ENCODE results near the gene CDIP1.

- TF ChIP-seq, protein P1, sequence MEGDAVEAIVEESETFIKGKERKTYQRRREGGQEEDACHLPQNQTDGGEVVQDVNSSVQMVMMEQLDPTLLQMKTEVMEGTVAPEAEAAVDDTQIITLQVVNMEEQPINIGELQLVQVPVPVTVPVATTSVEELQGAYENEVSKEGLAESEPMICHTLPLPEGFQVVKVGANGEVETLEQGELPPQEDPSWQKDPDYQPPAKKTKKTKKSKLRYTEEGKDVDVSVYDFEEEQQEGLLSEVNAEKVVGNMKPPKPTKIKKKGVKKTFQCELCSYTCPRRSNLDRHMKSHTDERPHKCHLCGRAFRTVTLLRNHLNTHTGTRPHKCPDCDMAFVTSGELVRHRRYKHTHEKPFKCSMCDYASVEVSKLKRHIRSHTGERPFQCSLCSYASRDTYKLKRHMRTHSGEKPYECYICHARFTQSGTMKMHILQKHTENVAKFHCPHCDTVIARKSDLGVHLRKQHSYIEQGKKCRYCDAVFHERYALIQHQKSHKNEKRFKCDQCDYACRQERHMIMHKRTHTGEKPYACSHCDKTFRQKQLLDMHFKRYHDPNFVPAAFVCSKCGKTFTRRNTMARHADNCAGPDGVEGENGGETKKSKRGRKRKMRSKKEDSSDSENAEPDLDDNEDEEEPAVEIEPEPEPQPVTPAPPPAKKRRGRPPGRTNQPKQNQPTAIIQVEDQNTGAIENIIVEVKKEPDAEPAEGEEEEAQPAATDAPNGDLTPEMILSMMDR (IDR thresholded peaks at IDR 0.05) = no peak
- no peak for TF ChIP-seq POLR2A (IDR thresholded peaks at IDR 0.05)
Measured at GRCh38 chr16:4499196-4499555, 39.4 kb downstream of the CDIP1 start.
